HL-60/S4 treated with phorbol 12-myristate 13-acetate at 8.2 ng/mL for 4 days and 3 days (cell line): Measurements from ENCODE around the gene KIF25.
"Not testable (repeated sequence)": the region's sequence is repeated elsewhere in the genome, so short reads cannot be mapped to it uniquely, and the experiment has no call there.

ENCODE experiments used
- in situ Hi-C: fragments of 300-500 bp; cut with MboI; formaldehyde crosslinking; loops from 2 replicates; pipeline ENCODE4 v1.15.0; 2022; ENCODE audit warnings: low sequenced_read_pairs

Gene KIF25

GRCh38 chr6:168063431-168063830, 66.0 kb downstream of the KIF25 start:
- in situ Hi-C loops, result no loop called here

- in situ Hi-C loops, result no loop called here
Observed at GRCh38 chr6:168064226-168064807, 66.8 kb downstream of the KIF25 start.

DNA sequence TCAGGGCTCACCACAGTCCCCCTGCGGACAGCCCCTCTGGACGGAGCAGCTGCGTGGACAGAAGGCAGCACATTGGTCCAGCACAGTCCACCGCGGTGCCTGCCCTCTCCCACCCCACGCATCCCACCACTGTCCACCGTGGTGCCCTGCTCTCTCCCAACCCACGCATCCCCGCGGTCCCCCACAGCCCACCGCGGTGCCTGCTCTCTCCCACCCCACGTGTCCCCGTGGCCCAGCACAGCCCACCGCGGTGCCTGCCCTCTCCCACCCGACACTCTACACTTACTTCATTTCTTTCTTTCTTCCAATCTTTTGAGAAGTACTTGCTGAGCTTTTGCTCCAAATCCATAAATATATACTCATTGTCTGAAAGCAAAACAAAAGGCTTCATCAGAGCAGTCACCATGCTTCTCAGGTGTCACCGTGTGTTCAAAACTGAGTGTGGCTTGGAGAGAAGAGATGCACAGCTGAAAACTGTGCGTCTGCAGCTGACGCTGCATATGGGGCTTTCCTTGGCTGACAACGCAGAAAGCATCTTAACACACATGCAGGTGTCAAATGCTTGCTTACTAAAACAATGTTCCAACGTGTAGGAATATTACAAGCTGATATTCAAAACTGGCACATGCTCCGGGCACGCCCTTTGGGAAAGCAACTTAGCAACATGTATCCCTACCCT, 69.7 kb downstream of the KIF25 start:
- in situ Hi-C loops, result no loop called here

DNA sequence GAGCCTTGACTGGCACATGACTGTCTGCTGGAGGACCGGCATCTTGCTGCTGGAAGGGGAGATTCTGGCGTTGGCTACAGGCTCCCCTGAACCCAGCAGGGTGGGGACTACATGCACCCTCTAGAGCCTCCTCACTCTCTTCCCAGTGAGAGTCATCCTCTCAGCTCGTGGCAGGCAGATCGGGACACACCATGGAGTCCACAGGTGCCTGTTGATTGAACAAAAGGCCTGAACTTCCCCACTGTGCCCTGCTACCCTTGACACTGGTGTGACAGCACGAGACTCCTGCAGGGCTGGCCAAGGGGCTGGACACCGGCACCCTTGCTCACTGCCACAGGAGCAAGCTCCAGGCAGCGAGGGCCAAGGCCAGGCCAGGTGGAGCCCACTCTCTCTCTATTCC, 73.3 kb downstream of the KIF25 start:
- in situ Hi-C loops, result no loop called here

DNA sequence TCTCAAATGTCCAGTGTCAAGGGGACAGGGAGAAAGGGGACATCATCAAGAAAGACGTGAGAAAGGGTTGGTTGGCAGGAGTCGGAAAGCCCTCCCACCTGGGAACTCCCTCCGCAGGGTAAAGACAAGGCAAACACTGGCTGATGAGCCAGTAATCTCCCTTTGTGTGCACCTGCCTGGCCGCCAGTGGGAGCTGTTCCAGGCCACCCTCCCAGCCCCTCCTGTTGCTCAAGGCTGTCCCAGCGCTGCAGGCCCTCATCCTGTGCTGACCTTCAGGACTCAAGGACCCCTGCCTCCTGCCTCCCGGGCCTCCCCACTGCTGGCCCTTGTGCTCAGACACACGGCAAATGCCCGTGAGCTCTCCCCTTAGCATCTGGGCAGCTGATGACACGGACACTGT, 74.1 kb downstream of the KIF25 start:
- in situ Hi-C loops, result no loop called here

GRCh38 chr6:168072261-168072660, 74.8 kb downstream of the KIF25 start:
- in situ Hi-C loops, result no loop called here

- in situ Hi-C loops, result no loop called here
Observed at GRCh38 chr6:168072730-168073129, 75.3 kb downstream of the KIF25 start.

DNA sequence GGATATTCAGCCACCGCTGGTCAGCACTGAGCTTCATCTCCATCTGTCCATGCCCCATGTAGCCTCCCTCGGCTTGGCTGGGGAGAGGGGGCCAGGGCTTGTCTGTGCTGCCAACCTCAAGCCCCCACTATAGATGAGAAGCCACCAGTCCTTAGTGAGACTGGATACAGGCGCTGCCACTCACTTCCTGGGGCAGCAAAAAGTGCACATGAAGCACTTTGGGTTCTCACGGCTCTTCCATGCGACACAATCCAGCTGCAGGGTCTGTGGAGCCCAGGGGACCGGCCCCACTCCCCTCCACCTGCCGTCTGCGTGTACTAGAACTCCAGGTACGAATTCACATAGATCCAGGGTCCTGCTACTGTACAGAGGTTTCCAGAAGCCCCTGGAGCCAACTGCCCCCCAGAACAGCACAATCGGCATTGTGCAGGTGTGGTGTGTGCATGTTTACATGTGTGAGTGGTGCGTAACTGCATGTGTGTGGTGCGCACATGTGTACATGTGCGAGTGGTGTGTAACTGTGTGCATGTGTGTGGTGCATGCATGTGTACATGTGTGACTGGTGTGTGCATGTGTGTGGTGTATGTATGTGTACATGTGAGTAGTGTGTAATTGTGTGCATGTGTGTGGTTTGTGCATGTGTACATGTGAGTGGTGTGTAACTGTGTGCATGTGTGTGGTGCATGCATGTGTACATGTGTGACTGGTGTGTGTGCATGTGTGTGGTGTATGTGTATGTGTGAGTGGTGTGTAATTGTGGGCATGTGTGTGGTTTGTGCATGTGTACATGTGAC, 76.7 kb downstream of the KIF25 start:
- in situ Hi-C loops, result no loop called here

- in situ Hi-C loops, result no loop called here
Observed at GRCh38 chr6:168075216-168075615, 77.7 kb downstream of the KIF25 start.

GRCh38 chr6:168075787-168076202, 78.3 kb downstream of the KIF25 start:
- in situ Hi-C loops, result no loop called here

GRCh38 chr6:168077401-168077800, 79.9 kb downstream of the KIF25 start:
- in situ Hi-C loops, result not testable (repeated sequence)

- in situ Hi-C loops, result no loop called here
Observed at GRCh38 chr6:168078175-168078942, 80.9 kb downstream of the KIF25 start.

DNA sequence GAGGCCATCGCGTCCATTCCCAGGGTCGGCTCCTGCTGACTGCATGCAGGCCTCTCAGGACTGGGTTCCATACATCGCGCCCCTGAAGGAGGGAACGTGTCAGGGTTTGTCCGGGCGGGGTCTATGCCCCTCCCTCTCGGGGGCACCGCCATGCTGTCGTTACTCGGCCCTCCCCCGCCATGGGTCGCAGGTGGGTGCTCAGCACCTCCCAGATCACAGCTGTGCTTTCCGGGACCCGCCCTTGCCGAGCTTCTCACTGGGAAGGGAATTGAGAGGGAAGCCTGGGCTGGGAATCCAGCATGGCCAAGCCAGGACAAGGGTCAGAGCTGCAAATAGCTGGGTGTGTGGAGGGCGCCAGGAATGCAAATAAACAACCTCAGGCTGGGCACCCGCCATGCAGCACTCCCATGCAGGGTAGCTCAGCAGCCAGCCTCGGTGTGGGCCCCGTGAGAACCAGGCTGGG, 81.5 kb downstream of the KIF25 start, which contains the start of gene FRMD1:
TSS of gene FRMD1 (minus strand) at position 270 of the 463 bp plus-strand sequence. CDS start at position 152, 118 bp downstream.
- in situ Hi-C loops, result no loop called here

GRCh38 chr6:168080393-168081077, 83.1 kb downstream of the KIF25 start:
- in situ Hi-C loops, result no loop called here

DNA sequence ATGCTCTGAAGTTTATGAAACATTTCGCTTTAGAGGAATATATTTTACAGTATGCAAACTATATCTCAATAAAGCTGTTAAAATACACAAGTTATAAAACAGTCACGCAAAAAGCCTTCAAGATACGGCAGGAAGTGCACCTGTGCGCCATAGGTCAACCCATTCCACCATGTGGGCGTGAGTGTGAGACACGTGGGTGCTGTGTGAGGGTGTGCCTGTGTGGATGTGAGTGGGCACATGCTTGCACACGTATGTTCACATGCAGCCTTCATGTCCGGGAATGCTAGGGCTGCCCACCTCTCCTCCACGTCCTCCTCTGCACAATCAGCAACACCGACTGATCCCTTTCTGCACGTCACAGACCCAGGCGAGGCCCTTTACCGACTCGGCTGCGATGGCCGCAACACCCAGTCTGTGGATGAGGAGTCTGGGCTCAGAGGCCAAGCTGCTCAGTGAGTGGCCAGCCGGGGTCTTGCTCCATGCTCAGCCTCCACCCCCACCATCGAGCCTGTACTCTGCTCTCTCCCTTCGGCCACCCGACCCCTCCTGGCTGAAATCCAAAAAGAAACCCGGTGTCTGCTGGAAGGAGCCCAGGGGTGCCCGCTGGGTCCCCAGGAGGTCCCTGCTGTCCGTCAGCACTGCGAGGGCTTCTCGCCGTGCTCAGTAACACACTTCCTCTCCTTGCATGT, 84.5 kb downstream of the KIF25 start:
- in situ Hi-C loops, result no loop called here

GRCh38 chr6:168082860-168083513, 85.5 kb downstream of the KIF25 start:
- in situ Hi-C loops, result no loop called here

- in situ Hi-C loops, result no loop called here
Observed at GRCh38 chr6:168083514-168083885, 86.0 kb downstream of the KIF25 start.

DNA sequence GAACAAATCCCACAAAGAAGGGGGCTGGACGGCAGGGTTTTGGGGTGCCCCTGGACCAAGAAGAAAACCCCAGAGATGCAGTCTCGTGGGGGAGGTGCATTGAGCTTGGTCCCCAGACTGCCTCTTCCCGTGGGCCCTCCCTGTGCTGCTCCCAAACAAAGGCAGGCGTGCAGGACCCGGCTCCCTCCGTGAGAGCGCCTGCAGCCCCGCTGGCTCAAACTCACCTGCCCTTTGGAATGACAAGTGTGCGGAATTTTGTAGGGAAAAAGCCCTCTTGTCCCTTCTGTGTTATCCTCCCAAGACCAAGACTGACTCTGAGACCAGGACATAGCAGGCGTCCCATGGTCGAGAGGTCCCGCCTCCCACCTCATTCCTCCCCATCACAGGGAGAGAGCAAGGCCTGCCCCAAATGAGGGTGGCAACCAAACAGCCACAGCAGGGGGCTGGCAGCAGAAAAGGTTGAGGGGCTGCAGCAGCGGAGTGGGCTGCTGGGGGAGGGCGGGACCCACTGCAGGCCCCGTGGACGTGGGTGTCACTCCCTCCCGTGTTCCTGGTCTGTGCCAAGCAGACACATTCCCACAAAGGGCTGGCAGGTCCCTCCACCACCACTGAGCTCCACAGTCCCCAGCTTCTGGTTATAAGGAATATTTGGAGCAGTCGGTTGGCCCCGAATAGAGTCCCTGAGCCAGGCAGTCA, 87.1 kb downstream of the KIF25 start:
- in situ Hi-C loops, result no loop called here

- in situ Hi-C loops, result no loop called here
Observed at GRCh38 chr6:168086066-168086465, 88.6 kb downstream of the KIF25 start.
